Hindlimb muscle (tissue), 1 donor: ENCODE data around the gene C19orf18. TPM values are rescaled to one million over a fixed set of nuclear protein-coding genes. Genes with fewer than 3 reads are reported as not detected.
"Not testable (repeated sequence)": the region's sequence is repeated elsewhere in the genome, so short reads cannot be mapped to it uniquely, and the experiment has no call there.

ENCODE experiments used
- DNase-seq: peaks from one replicate; pipeline ENCODE4 v3.0.0-alpha.2; 2013
- polyA plus RNA-seq: library from polyadenylated mRNA; unstranded; fragments of 120-200 nt; gene quantifications from one replicate; pipeline ENCODE4 v1.2.1, GENCODE V29; 2013; ENCODE audit not compliant: insufficient read length

Gene C19orf18
- polyA plus RNA-seq: 0.79 TPM

DNA sequence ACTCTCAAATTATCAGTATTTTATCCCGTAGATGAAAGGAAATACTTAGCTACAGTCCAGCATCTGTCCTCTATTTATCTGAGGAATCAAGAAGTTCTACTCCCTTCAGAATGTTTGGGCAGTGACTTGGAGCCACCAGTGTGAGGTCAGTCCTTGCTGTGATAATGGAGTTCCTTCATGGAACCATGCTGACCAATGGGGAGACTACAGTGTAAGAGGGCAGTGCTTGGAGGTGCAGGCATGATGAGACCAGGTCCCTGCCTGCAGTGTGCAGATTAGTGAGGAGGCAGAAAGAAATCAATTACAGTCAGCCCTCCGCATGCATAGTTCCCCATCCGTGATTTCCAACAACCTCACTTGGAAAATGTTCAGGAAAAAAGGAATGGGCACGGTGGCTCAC is at the start of gene C19orf18:
C19orf18 (minus strand) TSS at position 101 of the 400 bp plus-strand sequence. CDS start 102 bp downstream, outside the sequence.
- DNase-seq: no peak

GRCh38 chr19:58022283-58022660 is 47.9 kb upstream of the C19orf18 start:
- DNase-seq: no peak

DNA sequence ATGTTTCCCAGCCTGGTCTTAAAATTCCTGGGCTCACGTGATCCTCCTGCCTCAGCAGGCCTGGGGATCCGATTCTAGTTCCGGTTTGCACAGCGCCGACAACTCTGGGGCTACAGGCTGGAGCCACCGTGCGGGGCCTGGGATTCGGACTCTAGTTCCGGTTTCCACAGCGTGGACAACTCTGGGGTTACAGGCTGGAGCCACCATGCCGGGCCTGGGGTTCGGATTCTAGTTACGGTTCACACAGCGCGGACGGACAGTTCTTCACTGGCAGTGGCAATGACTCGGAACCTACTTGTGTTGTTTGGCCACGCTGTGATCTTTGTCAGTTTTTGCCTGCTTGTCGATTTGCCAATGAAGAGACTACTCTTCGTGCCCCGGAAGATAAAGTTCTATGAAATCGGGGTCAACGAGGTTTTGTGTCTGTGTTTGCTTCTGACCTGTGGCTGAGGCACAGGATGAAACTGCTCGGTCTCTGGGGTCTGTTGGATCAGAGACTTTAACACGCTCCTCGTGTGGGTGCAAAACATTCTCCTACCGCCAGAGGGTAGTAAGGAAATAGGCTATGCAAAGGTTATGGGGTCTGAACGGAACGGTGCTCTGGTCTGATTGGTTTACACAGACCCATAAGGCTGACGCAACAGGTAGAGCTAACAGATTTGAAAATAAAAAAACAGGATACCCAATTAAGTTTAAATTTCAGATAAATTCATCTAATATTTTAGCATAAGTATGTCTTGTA is 47.4 kb upstream of the C19orf18 start:
- DNase-seq: peak; percentile 73

GRCh38 chr19:58020129-58020528 is 45.8 kb upstream of the C19orf18 start:
- DNase-seq: no peak

DNA sequence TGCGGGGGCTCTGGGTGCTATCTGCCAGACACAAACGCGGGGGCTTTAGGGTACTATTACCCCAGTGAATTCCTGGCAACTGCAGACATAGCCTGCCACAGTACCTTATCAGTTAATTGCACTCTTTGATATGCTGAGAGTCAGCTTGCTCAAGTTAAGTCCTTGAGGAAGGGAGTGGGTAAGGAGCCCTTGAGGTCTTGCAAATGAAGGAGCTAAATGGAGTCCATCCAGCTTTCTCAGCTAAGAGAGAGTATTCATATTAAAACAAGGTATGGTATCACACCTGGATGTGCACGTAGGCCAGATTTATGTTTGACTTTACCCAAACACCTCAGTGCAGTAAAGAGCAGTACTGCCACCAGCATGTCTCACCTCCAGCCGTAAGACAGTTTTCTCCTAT is 39.8 kb upstream of the C19orf18 start:
- DNase-seq: no peak

GRCh38 chr19:58010507-58010906 is 36.2 kb upstream of the C19orf18 start:
- DNase-seq: no peak

DNA sequence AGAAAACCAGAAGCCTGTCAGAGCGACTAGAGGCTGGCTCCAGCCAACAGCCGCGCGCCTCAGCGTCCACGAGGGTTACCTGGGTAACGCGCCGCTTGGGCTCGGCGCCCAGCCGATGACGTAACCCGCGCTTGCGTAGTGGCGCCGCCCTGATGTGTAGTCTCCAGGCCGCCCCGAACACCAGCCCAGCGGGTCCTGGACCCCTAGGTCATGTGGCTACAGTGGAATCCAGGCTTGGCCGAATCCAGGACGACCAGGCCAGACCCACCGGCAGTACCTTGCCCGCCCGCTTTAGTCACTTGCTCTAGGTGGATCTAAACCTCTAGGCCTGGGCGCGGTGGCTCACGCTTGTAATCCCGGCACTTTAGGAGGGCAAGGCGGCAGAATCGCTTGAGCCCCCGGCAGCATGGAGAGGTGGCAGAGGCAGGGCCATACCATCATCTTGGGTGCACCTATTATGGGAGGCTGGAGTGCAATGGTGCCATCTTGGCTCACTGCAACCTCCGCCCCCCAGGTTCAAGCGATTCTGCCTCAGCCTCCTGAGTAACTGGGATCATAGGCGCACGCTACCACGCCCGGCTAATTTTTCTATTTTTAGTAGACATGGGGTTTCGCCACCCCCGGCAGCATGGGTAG is 35.5 kb upstream of the C19orf18 start:
- DNase-seq: peak; percentile 87

DNA sequence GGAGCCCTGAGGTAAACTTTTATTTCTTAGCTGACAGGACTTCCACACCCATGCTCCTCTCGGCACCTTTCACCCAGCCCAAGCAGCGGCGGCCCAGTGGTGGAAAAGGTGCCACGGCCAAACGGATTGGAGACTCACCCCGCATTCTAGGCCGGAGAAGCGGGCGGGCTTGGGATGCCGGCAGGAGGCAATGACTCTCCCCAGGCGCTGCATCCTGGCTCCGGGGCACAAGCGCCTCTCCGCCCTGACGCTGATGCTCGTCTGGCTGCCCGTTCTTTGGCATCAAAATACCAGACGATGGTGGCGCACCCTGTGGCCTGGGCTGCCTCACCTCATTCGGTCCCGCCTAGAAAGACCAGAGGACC is 34.9 kb upstream of the C19orf18 start:
- DNase-seq: no peak

- DNase-seq: not testable (repeated sequence)
Observed at GRCh38 chr19:58008877-58009276, 34.5 kb upstream of the C19orf18 start.

DNA sequence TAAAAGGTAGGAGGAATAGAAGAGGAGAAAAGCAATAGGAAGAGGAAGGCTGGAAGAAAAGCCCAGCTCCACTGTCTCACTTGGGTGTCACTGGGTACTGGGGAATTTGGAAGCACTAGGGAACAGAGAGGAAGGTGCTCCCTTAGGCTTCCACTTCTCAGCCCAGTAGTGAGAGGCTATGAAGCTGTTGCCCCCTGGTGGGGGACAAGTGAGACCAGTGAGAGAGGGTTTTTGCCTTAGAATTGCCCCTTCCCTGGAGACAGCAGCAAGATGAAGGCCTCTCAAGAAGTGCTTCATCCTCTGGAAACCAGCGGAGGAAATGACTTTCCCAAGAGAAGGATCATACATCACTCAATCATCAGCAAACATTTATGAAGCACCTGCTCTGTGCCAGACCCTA is 33.0 kb upstream of the C19orf18 start:
- DNase-seq: no peak

GRCh38 chr19:58003174-58003828 is 29.0 kb upstream of the C19orf18 start:
- DNase-seq: no peak

DNA sequence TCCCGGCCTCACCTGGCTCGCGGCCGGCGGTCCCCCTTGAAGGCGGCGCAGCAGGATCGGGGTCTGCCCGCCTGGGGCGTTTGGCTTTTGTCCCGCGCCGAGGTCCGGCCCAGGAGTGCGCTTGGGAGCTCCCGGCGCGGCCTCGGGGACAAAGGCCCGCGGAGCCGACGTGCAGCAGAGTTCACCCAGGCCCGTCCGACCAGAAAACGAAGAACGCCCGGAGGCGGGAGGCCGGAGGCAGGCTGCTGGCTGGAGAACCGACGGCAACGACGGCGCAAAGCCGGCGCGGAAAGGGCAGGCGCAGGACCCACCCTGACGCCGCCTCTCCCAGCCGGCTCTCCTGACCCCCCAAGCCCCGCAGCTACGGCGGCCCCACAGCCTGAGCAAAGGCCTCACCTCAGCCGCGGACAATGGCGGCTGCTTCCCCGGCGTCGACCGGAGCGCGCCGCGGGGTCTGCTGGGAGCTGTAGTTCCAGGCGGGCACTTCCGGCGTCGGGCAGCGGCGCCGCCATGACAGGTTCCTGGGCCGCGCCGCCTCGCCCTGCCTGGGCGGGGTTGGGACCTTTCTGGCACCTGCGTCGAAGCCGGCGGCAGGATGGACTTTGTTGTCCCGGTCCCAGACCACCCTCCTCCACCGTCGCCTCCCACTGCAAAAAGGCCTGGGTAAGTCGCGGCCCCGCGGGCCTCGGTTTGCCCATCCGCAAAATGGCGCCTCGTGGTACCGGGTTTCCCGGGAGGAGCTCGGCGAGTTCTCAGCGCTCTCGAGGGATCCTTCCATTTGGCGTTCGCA is 28.2 kb upstream of the C19orf18 start, which contains the start of gene ZNF606:
ZNF606 (minus strand) TSS at position 437 of the 790 bp plus-strand sequence. CDS start 1,501 bp downstream, outside the sequence.
- peak; percentile 91 for DNase-seq

DNA sequence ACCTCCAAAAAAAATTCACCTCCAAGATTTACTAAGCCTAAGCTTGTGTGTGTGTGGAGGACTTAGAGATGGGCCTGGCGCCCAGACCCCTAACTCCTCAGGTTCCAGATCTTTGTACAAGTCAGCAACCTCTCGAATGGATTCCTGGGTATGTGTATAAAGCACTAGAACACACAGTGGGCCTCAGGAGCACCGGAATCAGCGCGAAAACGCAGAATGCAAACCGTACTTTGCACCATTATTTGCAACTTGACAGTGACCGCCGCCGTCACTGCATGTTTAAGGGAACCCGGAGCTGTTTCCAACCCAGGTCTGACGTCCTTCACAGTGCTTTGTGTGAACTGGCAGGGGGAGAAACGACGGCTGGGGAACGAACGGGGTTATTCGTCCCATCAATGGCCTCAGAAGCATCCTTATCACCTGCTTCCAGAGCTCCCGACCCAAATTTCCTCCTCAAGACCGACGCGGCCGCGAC is 27.6 kb upstream of the C19orf18 start:
- DNase-seq: no peak

GRCh38 chr19:58000677-58001076 is 26.3 kb upstream of the C19orf18 start:
- no peak for DNase-seq

DNA sequence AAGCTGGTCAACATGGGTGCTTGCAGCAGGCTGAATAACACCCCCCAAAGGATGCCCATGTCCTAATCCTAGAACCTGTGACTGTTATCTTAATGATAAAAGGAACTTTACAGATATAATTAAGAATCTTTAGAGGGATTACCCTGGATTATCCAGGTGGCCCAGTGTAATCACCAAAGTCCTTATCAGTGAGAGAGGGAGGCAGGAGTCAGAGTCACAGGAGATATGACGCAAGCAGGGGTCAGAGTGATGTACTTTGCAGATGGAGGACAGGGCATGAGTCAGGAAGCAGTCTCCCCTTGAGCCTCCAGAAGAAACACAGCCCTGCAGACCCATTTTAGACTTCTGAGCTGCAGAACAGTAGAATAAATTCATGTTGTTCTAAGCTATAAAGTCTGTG is 18.5 kb upstream of the C19orf18 start:
- DNase-seq: no peak

DNA sequence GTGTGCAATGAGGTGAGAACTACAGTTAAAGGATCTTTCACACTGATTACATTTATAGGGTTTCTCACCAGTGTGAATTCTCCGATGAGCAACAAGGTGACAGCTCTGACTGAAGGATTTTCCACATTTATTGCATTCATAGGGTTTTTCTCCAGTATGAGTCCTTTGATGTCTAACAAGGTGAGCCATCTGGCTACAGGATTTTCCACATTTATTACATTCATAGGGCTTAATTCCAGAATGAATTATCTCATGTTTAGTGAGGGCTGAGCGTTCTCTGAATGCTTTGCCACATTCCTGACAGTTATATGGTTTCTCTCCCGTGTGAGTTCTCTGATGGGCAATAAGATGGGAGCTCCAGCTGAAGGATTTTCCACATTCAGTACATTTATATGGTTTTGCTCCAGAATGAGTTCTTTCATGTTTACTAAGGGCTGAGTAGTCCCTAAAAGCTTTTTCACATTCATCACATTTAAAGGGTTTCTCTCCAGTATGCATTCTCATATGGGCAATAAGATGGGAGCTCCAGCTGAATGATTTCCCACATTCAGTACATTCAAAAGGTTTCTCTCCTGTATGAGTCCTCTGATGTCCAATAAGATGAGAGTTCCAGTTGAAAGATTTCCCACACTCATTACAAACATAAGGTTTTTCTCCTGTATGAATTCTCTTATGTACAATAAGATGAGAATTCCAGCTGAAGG is 4.4 kb upstream of the C19orf18 start:
- DNase-seq: no peak

DNA sequence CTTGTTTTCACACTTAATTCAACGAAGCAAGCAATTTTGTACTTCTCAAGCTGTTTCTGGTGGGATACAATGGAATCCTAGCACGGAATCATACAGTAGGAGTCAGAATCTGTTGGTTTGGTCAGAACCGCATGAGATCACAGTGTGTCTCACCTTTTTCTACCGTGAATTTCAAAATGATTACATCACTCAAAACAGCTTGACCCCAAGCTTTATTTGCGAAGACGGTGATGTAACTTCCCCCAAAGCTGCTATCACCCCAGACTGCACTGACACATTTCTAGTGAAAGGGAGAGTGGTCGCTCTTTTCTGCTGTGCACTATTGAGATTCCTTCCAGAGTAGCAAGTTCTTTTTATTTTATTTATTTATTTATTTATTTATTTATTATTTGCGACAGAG is 9.6 kb downstream of the C19orf18 start:
- no peak for DNase-seq

GRCh38 chr19:57961785-57962184 is 12.5 kb downstream of the C19orf18 start:
- DNase-seq: no peak

GRCh38 chr19:57954996-57955395 is 19.3 kb downstream of the C19orf18 start:
- DNase-seq: no peak

GRCh38 chr19:57949702-57950101 is 24.6 kb downstream of the C19orf18 start:
- no peak for DNase-seq

- DNase-seq: no peak
Observed at GRCh38 chr19:57949296-57949695, 25.0 kb downstream of the C19orf18 start.
